Right hindlimb (tissue), 1 donor: Measurements from ENCODE around the gene CLCN6.

Experiments
- DNase-seq: peaks from one replicate; pipeline ENCODE4 v3.0.0-alpha.2; 2018

The CLCN6 gene

DNA sequence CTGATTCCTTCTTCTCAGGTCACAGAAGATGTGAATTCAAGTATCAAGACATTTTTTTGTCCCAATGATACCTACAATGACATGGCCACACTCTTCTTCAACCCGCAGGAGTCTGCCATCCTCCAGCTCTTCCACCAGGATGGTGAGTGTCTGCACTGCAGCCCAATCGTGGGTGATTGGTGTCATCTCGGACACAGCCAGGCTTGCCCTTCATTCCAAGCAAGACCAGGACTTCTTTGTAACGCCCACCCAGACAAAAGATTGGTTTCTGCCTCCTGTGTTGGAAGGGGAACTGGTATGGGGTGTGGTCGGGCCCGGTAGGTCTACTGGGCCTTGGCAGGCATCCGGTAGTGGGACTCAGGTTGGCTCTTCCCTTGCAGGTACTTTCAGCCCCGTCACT, 27.5 kb downstream of the CLCN6 start:
- DNase-seq: no peak

DNA sequence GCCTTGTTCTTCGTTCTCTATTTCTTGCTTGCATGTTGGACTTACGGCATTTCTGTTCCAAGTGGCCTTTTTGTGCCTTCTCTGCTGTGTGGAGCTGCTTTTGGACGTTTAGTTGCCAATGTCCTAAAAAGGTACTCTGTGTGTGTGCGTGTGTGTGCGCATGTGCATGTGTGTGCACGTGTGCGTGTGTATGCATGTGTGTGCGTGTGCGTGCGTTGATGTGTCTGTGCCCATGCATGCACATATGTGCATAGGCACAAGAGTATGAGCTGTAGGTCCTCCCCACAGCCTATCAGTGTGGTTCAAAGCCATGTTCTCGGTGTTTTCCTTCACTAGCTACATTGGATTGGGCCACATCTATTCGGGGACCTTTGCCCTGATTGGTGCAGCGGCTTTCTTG, 27.9 kb downstream of the CLCN6 start:
- no peak for DNase-seq

DNA sequence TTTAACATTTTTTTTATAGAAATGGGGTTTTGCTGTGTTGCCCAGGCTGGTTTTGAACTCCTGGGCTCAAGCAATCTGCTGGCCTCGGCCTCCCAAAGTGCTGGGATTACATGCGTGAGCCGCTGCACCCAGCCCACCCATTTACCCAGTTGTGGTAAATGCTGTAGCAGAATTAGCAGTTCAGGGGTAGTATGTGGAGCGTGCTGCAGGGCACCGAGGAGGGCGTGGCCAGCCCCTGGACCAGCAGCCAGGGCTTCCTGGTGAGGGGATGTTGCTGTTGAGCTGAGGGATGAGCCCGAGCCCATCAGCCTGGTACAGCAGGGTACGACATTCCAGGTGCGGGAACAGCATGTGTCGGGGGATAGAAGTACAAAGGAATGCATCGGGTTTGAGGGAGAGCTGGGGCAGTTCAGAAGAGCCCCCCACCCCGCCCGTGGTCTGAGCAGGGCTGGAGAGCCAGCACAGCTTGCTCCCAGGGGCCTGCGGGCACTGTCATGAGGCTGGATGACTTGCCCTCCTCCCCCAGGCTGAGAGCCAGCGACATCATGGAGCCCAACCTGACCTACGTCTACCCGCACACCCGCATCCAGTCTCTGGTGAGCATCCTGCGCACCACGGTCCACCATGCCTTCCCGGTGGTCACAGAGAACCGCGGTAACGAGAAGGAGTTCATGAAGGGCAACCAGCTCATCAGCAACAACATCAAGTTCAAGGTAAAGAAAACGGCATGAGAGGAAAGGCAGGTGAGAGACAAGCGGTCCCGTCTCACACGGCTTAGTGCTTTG, 29.6 kb downstream of the CLCN6 start:
- DNase-seq: no peak

DNA sequence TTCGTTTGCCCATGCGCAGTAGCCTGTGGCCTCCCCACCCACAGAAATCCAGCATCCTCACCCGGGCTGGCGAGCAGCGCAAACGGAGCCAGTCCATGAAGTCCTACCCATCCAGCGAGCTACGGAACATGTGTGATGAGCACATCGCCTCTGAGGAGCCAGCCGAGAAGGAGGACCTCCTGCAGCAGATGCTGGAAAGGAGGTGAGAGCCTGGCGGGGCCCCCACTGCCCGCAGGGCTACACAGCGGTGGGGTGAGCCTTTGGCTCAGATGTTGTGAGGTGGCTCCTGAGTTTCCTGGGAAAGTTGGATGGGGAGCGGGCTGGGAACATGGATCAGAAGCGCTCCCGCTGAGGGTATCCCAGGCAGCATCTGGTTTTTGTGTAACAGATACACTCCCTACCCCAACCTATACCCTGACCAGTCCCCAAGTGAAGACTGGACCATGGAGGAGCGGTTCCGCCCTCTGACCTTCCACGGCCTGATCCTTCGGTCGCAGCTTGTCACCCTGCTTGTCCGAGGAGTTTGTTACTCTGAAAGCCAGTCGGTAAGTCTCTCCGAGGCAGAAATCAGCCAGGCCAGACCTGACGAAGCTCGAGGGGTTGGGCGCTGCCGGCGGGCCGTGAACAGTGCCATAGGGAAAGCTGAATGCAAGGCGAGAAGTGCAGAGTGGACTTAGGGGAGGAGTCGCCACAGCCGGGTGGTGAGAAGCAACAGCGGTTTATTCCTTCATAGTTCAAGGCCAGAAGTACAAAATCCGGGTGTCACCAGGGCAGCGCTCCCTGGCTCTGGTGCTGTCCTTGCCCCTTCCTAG, 31.2 kb downstream of the CLCN6 start:
- DNase-seq: no peak

DNA sequence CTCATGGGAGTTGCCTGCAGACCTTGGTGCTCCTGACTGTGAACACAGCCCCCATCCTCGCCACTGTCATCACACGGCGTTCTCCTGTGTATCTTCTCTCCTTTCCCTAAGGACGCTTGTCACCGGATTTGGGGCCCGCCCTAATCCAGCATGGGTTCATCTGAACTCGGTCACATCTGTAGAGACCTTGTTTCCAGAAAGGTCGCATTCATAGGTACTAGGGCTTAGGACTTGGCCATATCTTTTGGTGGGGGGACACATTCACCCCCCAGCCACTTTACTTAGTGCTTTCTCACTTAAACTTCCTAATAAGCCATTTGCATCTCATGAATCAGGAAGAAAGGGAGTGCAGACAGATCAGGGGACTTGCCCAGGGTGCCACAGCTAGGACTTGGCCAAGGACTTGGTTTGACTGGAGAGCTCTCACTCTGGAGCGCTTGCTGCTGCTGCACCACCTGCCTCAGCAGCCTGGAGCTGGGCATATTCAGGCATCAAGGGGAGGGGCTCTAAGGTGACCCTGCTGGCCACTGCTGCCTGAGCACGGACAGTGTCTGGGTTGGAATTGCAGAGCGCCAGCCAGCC, 31.9 kb downstream of the CLCN6 start:
- no peak for DNase-seq

DNA sequence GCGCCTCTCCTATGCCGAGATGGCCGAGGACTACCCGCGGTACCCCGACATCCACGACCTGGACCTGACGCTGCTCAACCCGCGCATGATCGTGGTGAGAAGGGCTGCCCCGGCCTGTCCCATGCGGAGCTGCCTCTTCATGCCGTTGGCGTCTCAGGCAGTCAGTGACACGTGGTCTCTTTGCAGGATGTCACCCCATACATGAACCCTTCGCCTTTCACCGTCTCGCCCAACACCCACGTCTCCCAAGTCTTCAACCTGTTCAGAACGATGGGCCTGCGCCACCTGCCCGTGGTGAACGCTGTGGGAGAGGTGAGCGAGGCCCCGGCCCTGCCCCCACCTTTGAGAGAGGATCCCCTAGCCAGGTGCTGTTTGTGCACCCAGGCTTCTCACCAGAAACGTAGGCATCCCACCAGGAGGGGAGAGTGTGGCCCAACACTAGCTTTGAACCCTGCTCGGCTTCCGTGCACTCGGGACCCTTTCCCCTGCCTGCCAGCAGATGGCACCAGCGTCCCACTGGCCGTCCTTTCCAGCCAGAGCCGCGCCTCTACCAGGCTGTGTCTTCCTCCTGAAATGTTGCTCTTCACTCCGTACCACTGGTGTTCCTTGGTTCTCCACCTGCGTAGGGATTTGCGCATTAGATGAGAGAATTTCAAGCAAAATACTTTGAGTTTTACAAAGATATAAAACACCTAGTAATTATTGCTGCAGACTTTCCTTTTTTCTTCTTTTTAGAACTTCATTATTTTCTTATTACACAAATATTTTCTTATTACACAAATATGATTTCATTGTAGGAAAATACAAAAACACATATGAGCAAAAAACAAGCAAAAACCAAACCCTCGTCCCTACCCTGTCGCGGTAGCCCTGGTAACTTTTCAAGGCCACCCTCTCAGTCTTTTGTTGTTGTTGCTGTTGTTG, 32.6 kb downstream of the CLCN6 start:
- peak; percentile 80 for DNase-seq

DNA sequence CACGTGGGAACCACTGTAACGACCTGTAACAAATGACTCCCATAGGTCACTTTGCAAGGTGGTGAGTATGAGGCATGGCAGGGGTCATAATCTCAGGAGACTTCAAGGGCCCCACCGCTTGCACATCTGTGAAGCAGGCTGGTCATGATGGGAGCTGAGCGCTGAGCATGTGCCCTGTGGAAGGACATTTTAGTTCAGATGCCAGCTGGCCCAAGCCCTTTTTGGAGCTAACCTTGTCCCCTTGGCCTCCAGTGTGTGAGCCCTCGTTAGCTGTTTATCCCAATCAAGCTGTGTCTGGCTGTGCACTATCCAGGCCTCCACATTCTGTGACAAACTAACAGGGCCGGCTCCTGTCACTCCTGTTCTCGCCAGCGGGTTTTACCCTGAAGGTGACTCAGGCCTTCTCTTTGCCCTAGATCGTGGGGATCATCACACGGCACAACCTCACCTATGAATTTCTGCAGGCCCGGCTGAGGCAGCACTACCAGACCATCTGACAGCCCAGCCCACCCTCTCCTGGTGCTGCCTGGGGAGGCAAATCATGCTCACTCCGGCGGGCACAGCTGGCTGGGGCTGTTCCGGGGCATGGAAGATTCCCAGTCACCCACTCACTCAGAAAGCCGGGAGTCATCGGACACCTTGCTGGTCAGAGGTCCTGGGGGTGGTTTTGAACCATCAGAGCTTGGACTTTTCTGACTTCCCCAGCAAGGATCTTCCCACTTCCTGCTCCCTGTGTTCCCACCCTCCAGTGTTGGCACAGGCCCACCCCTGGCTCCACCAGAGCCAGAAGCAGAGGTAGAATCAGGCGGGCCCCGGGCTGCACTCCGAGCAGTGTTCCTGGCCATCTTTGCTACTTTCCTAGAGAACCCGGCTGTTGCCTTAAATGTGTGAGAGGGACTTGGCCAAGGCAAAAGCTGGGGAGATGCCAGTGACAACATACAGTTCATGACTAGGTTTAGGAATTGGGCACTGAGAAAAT, 34.0 kb downstream of the CLCN6 start:
- no peak for DNase-seq

DNA sequence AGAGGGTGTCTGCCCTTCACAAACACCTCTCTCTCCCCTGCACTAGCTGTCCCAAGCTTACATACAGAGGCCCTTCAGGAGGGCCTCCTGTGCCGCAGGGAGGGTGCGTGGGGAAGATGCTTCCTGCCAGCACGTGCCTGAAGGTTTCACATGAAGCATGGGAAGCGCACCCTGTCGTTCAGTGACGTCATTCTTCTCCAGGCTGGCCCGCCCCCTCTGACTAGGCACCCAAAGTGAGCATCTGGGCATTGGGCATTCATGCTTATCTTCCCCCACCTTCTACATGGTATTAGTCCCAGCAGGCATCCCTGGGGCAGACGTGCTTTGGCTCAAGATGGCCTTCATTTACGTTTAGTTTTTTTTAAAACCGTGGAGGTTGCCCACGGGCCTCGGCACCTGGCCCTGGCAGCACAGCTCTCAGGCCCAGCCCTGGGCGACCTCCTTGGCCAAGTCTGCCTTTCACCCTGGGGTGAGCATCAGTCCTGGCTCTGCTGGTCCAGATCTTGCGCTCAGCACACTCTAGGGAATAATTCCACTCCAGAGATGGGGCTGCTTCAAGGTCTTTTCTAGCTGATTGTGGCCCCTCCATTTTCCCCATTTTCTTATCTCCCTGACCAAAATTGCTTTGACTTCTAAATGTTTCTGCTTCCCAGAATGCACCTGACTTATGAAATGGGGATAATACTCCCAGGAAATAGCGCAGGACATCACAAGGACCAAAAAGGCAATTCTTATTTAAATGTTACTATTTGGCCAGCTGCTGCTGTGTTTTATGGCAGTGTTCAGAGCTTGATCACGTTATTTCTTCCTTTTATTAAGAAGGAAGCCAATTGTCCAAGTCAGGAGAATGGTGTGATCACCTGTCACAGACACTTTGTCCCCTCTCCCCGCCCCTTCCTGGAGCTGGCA, 35.5 kb downstream of the CLCN6 start:
- no peak for DNase-seq

DNA sequence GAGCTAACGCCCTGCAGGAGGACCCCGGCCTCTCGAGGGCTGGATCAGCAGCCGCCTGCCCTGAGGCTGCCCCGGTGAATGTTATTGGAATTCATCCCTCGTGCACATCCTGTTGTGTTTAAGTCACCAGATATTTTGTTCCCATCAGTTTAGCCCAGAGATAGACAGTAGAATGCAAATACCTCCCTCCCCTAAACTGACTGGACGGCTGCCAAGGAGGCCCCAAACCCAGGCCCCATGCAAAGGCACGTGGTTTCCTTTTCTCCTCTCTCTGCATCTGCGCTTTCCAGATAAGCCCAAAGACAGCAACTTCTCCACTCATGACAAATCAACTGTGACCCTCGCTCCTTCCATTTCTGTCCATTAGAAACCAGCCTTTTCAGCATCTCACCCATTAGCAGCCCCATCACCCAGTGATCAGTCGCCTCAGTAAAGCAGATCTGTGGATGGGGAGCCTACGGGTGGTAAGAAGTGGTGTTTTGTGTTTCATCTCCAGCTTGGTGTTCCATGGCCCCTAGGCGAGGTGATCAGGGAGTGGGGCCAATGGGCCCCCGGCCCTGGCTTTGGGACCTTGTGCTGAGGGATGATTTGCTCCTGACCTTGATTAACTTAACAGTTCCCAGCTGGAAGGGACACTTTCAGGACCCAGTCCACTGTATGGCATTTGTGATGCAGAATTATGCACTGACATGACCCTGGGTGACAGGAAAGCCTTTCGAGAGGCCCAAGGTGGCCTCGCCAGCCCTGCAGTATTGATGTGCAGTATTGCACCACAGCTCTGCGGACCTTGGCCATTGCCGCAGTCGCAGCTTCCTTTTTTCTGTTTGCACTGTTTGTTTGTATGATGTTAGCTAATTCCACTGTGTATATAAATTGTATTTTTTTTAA, 36.4 kb downstream of the CLCN6 start:
- peak; percentile 58 for DNase-seq

DNA sequence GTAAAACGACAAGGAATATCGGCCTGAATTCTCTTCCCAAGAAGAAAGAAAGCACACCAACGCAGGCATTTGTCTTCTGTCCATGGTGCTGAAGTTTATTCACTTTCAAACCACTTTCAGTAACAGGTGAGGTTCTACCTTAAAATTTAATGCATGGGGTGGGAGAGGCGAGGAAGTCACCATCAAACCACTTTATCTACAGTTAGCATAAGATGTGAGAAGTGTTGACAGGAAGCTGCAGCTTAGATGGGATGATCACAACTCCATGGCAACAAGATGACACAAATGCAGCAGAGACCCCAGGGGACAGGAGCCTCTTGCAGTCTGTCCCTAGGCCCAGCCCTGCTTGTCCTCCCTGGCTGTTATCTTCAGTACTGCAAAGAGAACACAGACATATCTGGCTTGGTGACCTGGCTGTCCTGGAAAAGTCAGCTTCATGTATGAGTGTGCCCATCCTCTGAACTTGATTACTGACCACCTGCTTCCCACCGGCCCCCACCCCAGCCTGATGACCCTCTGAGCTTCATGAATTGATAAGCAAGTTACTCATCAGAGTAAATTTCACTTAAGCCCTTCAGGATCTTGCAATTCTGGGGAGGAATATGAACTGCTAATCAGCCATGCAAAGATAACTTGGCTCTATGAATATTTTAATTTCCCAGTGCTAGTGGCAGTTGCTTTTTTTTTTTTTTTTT, 39.8 kb downstream of the CLCN6 start:
- DNase-seq: no peak

DNA sequence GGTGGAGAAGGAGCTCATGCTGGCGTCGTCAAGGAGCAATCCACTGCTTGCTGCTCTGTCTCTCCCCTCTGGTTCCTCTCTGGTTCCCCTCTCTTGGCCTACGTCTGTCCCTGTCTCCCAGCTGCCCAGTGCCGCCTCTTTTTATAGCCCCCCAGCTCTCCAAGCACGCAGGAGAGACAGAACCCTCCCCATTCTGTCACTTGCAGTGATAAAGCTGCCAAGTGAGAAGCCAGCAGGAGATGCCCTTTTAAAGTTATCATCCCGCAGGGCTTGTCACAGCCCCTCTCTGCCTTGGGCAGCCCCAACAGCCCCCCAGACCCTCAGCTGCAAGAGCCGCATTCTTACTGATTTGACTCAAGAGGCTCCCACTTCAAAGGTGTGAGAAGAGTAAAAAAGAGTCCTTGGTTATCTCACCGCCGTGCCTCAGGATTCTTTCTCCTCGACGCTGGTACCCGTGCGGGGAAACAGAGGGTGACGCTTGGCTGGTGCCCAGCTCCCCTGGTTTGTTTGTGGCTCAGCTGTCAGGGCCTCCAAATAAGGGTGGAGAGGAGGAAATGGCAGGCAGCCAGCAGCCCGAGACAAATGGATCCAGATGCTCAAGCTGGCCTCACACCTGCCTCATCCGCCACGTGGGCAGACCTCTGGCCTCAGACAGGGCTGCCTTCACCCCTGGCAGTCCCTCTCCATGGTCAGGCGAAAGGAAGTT, 41.8 kb downstream of the CLCN6 start, which contains the start of gene NPPA:
Gene NPPA, minus strand, starts transcription at position 117 of the 706 bp plus-strand sequence. Its CDS starts 99 bp downstream, at position 18.
- peak; percentile 57 for DNase-seq

DNA sequence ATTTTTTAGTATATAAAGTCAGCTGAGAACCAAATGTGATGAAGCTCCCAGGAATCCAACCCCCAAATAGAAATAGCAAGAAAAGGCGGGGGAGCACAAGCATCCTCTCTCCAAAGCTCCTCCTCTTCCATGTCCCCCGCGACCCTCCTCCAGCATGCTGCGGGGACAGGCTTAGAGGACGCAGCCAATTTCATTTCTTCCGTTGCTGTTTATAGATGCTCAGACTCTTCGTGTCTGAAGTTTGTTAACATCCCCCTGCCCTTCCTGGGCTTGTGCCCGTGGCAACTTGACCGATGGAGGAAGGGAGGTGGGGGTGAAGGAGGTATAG, 42.3 kb downstream of the CLCN6 start:
- no peak for DNase-seq

DNA sequence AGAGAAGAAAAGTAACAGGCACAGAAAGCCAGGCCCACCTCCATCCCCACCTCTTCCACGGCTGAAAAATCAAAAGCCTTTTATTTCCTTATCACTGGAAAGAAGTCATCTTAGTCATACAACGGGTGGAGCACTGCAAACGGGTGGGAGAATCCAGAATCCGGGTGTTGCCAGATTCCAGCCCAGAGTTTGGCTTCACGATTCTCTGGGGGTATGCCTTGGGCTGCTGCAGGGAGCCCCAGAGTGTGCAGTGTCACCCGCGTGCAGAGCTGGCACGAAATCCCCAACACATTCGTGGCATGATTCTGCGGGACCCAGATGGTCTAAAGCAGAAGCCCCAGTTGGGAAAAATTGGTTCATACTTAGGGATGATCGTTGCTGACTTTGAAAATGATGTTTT, 44.2 kb downstream of the CLCN6 start:
- no peak for DNase-seq

DNA sequence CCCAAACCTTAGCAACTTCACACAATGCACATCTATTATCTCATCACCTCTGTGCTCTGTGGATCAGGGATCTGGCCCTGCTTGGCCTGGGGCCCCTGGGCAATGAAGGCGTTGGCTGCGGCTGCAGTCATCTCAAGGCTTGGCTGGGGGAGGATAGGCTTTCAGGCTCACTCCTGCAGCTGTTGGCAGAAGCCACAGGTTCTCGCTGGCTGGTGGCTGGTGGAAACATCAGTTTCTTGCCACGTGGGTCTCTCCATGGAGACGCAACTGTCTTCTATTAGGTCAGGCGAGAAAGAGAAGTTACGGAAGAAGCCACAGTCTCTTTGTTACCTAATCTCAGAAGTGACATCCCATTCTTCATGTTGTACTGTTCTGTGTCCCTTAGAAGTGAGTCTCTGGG, 45.2 kb downstream of the CLCN6 start:
- no peak for DNase-seq

DNA sequence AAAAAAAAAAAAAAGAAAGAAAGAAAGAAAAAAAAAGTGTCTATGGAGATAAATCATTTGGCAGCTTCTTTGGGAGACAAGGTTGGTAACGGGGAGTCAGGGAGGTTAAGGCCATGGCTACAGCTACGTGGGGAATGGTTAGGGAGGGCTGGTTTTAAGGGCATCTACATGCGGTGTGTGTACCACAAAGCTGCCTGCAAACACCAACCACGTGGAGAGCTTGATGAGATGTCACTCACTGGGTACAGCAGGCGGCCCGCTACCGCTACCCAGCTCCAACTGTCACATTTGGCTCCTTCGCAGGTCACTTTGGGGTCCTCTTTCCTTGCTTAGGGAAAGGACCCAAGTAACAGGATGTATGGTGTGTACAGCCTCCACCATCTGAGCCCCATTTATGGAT, 48.5 kb downstream of the CLCN6 start:
- DNase-seq: no peak

DNA sequence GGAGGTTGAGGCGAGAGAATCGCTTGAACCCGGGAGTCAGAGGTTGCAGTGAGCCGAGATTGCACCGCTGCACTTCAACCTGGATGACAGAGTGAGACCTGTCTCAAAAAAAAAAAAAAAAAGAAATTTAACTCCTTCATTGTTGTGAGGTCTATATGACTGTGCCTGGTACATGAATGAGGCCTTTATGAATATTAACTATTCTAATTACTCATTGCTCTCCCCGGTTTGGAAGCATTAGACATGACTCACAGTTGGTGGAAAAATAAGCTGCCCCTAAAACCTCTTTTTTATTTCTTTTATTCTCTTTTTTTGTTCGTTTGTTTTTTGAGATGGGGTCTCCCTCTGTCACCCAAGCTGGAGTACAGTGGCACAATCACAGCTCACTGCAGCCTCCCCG, 49.4 kb downstream of the CLCN6 start:
- no peak for DNase-seq

DNA sequence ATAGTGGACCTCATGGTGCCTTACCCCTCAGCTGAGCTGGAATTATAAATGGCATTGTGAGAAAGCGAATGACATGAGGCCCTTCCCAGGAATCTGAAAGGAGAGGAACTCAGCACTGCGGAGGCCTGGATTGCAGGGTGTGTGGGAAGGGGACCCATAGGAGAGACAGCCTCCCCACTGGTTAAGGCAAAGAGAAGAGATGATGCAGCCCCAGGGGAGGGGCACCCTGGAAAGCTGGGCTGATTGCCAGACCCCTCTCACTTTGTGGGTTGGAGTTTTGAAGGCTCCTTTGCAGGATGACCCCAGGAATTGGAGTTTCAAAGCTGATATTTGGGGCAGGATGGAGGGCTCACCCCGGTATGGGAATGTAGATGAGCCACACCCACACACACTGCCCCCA, 50.7 kb downstream of the CLCN6 start:
- no peak for DNase-seq
